K562 (cell line): ENCODE results near the gene DLGAP1. TPM values are rescaled to one million over a fixed set of nuclear protein-coding genes. Genes with fewer than 3 reads are reported as not detected.

Source experiments
- DLX4 ChIP-seq: fragments of 250-450 bp; sonication (Bioruptor Pico); IDR thresholded peaks from 2 replicates; pipeline ENCODE4 v1.6.1; 2021; ENCODE audit warnings: mild to moderate bottlenecking
- ETV6 ChIP-seq, 3 experiments: fragments of 150-350 bp in 1 of 3; sonication (generic) in 1 of 3; formaldehyde crosslinking in 1 of 3; IDR thresholded peaks; 2 replicates each; pipeline versions ENCODE4 v1.6.1 to v1.8.0; 2014 to 2022; ENCODE audit warnings: borderline replicate concordance in 2 of 3, low read depth in 2 of 3, antibody characterized with exemption in 1 of 3, low read length in 1 of 3, mild to moderate bottlenecking in 1 of 3, missing genetic modification reagents in 1 of 3
- NFE2L1 ChIP-seq: fragments of 450-650 bp; IDR thresholded peaks from 2 replicates; pipeline ENCODE4 v1.6.1; 2016; ENCODE audit warnings: missing genetic modification characterization, low read depth, mild to moderate bottlenecking, missing compliant biosample characterization, moderate library complexity, borderline replicate concordance
- RAD21 ChIP-seq, 2 experiments: fragments of 250-450 bp in 1 of 2; fragments of 450-650 bp in 1 of 2; sonication (Bioruptor Pico) in 1 of 2; formaldehyde crosslinking in 1 of 2; IDR thresholded peaks in 1 of 2; conservative IDR thresholded peaks in 1 of 2; 2 replicates each; pipeline versions ENCODE4 v1.4.0 to v1.8.0; 2020 to 2022; ENCODE audit warnings: mild to moderate bottlenecking in 2 of 2, moderate library complexity in 1 of 2
- REST ChIP-seq, 2 experiments: fragments of 450-650 bp; formaldehyde crosslinking in 1 of 2; IDR thresholded peaks; 2 replicates each; pipeline versions ENCODE4 v1.4.0 to v1.6.1; 2014 to 2020; ENCODE audit warnings: mild to moderate bottlenecking in 2 of 2, borderline replicate concordance in 1 of 2, low read depth in 1 of 2
- TFAP4 ChIP-seq: sonication (generic); formaldehyde crosslinking; IDR thresholded peaks from 2 replicates; pipeline ENCODE4 v1.8.0; 2022; ENCODE audit warnings: missing genetic modification reagents, mild to moderate bottlenecking, moderate library complexity, borderline replicate concordance
- THRB ChIP-seq: fragments of 450-650 bp; formaldehyde crosslinking; conservative IDR thresholded peaks from 2 replicates; pipeline ENCODE4 v1.4.0; 2022; ENCODE audit warnings: mild to moderate bottlenecking, missing genetic modification characterization
- U2AF2 ChIP-seq: fragments of 200-400 bp; formaldehyde crosslinking; optimal IDR thresholded peaks from 2 replicates; pipeline ENCODE3; 2017; ENCODE audit warnings: low read depth, mild to moderate bottlenecking, low read length
- ZNF507 ChIP-seq: conservative IDR thresholded peaks from 2 replicates; pipeline ENCODE4 v1.6.1; 2017; ENCODE audit warnings: missing genetic modification characterization, missing compliant biosample characterization
- polyA plus RNA-seq, 8 experiments: library from polyadenylated mRNA; depleted of rRNA in 4 of 8; stranded (reverse) in 5 of 8; unstranded in 3 of 8; fragments of >200 nt; fragmentation: Nextera tagmentation in 2 of 8; fragmentation: Illumina TruSeq in 1 of 8; extraction: Ambion mirVana in 2 of 8; extraction: Trizol in 1 of 8; gene quantifications; 2 replicates each; pipeline versions ENCODE4 v1.2.1 to v1.2.3, GENCODE V29; 2011 to 2014; ENCODE audit warnings: inconsistent platforms in 1 of 8, missing spikeins in 1 of 8
- total RNA-seq, 7 experiments: library from RNA; depleted of rRNA in 6 of 7; stranded (reverse); fragments of >200 nt in 6 of 7; fragmentation: Illumina TruSeq in 2 of 7; extraction: Trizol in 2 of 7; gene quantifications; 2 replicates each; pipeline versions ENCODE4 v1.2.1 to v1.2.3, GENCODE V29; 2011 to 2021; ENCODE audit warnings: low replicate concordance in 1 of 7

DLGAP1 gene
- total and polyA plus RNA-seq, 9 of the 15 experiments (the other 6 are each of a cell fraction or from before 2014, with no cell fraction given), result 0.04 to 0.22 (median 0.08) TPM

GRCh38 chr18:3447895-3448837 lies 1006.9 kb downstream of the DLGAP1 start (continued):
- no peak for TF ChIP-seq REST (IDR thresholded peaks at IDR 0.05; ENCODE audit: borderline replicate concordance)
- TF ChIP-seq REST (CRISPR knock-in tag; IDR thresholded peaks at IDR 0.05; ENCODE audit: low read depth), result peak; percentile 57; the same call in 1 of the 2 replicates
- TF ChIP-seq DLX4 (CRISPR knock-in tag), result no peak
- peak; percentile 84 for TF ChIP-seq THRB
- no peak for TF ChIP-seq NFE2L1 (tag)
- peak in 1 of 2 experiments; percentile 61; a peak in 1 of 4 replicates for TF ChIP-seq ETV6 (IDR thresholded peaks at IDR 0.05; ENCODE audit: borderline replicate concordance in 1 of 2, low read depth in 2 of 2, low read length in 1 of 2)
- no peak for TF ChIP-seq ETV6 (CRISPR knock-in tag; IDR thresholded peaks at IDR 0.05; ENCODE audit: borderline replicate concordance)
- TF ChIP-seq ZNF507, result no peak
- TF ChIP-seq TFAP4 (CRISPR knock-in tag), result peak; percentile 100
- TF ChIP-seq U2AF2, result no peak
- peak in 1 of 2 experiments; percentile 33; a peak in 3 of 4 replicates for TF ChIP-seq RAD21 (CRISPR knock-in tag; conservative IDR thresholded peaks at IDR 0.05 in 1 of 2, IDR thresholded peaks at IDR 0.05 in 1 of 2)
